HG02943 (cell line): Measurements from ENCODE around the gene MYOM1.
"Not testable (repeated sequence)": the region's sequence is repeated elsewhere in the genome, so short reads cannot be mapped to it uniquely, and the experiment has no call there.

Source experiments
- ATAC-seq: cut with Tn5 transposase; IDR thresholded peaks from one replicate; pipeline ENCODE4 v1.9.1; 2021; ENCODE audit warnings: mild to moderate bottlenecking, low read depth, moderate library complexity; ENCODE audit not compliant: unreplicated experiment

Gene MYOM1

DNA sequence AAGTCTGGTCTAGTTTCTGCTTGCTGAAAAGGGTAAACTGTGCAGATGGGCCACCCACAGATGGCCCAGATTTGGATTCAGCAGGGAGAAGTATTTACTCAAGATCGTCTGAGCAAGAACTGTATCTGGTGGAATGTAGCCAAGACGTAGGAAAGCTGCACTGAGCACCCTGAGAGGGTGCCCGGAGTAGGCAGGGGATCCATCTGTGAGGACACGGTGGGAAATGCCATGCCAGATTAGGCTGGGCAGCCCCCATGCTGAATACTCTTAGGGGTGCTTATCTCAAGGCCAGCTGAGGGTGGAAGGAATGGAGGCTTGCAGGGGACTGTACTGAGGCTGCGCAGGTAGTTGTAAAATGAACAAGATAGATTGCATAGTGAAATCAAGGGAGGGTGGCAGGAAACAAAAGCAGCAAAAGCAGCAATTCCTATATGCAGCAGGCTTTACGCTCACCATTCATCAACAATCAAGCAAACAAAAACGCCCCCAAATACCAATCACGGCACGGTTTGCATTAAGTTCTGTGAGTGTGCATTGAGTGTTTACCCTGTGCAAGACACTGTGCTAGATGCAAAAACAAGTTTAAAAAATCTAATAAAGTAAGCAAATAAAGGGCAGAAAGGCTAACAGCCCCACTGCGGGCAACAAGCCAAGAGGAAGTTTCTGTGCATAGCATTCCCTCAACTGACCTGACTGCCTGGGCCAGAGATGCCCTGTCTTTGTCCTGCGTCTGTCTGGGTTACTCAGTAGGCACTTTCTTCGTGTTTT is 174.7 kb downstream of the MYOM1 start:
- no peak for ATAC-seq

DNA sequence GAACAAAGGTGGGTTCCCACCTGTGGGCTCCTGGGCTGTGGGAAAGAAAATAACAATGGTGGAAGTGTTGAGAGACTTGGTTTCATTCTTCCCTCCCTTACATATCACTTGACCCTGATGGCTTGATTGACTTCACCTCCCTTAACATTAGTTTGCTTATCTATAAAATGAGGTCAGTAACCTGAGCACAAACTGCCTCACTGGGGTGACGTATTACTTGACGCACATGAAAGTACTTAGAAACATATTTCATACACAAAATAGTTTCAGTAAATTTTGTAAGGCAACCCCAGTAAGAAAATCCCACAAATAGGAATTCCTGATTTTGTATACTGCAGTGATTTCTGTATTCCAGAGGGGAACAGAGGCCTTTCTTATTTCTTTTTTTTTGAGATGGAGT is 177.4 kb downstream of the MYOM1 start:
- no peak for ATAC-seq

DNA sequence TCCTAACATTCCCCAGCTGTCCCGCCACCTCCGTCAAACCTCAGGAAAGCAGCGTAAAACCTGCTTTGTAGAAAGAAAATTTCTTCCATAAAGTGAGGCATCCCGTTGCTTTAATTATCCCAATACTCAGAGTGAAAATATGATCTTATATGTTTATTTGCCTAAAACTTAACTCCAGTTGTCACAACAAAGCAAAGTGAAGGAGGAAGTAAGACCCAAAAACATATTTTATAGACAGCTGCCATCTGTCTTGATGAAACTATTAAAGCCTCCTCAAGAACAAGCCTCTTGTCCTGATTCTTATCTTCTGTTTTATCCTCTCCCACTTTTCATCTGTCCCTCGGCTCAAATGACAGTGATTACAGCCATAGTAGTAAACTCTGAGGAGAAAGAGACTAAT is 177.9 kb downstream of the MYOM1 start:
- no peak for ATAC-seq

DNA sequence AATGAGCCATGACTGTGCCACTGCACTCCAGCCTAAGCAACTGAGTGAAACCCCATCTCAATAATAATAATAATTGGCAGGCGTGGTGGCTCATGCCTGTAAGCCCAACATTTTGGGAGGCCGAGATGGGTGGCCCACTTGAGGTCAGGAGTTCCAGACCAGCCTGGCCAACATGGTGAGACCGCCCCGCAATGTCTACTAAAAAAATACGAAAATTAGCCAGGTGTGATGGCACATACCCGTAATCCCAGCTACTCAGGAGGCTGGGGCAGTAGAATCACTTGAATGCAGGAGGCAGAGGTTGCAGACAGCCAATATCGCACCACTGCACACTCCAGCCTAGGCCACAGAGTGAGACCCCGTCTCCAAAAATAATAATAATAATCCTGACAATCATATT is 178.9 kb downstream of the MYOM1 start:
- ATAC-seq: no peak

DNA sequence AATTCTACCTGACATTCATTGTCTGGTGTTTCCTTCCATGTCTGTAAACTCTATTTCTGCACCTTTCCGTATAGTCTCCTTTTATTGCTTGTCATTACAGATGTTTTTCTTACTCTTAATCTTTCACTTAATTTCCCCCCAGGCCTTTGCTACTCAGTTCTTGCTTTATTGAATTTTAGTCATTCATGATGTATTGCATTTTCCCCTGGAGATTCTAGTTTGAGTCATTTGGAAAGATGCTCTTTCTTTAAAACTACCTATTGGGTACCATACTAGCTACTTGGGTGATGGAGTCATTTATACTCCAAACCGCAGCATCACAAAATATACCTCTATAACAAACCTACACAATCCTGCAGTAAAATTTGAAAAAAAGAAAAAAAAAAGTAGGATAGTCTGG is 179.6 kb downstream of the MYOM1 start:
- ATAC-seq: no peak

DNA sequence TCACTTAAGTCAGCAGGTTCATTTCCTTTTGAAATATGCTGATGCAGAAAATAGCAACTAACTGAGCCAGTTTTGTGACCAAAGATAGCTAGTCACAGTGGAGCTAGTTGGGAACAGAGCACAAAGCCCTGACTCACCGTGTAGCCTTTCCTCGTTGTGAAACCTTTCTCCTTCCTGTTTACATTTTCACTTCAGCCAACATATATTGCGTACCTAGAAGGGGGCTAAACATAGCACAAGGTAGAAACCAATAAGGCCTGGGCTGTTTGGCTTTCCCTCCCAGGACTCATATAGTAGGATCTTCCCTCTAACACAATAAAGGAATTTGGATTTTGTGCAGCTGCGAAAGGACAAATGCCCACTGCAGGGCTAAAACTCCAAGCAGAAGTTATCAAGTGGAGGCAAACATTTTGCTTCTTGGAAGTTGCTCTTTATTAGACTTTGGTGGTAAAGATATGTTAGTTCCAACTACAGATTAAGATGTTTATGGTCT is 182.3 kb downstream of the MYOM1 start:
- ATAC-seq: peak; percentile 94

DNA sequence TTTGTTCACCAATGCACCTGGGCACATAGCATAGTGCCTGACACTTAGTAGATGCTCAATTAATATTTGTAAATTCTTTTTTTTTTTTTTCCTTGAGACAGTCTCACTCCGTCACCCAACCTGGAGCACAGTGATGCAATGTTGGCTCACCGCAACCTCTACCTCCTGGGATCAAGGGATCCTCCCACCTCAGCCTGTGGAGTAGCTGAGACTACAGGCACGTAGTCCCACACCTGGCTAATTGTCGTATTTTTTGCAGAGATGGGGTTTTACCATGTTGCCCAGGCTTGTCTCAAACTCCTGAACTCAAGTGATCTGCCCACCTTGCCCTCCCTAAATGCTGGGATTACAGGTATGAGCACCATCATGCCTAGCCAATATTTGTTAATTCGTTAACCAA is 183.7 kb downstream of the MYOM1 start:
- ATAC-seq: no peak

DNA sequence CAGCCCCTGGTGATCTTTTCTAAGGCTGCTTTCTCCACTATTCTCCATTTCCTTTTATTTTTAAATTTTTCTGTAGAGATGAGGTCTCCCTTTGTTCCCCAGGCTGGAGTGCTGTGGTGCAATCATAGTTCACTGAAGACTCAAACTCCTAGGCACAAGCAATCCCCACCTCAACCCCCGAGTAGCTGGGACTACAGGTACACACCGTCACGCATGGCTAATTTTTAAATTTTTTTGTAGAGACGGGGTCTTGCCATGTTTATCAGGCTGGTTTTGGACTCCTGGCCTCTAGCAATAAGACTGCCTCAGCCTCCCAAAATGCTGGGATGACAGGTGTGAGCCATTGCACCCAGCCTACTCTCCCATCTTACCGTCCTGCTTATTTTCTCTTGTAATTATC is 184.1 kb downstream of the MYOM1 start:
- ATAC-seq: no peak

DNA sequence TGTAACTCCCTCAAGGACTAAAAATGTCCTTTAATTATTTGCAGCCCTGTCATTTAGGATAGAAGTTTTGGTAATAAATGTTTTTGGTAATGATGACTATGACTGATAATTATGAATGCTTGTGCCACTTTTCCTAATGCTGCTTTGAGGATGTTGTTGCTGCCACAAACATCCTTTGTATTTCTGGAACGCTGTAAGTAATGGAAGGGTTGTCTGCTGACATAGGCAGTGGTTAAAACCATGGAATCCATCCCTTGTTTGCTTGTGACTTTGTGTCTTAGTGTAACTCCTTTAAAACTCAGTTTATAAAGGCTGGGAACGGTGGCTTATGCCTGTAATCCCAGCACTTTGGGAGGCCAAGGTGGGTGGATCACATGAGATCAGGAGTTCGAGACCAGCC is 187.0 kb downstream of the MYOM1 start:
- ATAC-seq: no peak

DNA sequence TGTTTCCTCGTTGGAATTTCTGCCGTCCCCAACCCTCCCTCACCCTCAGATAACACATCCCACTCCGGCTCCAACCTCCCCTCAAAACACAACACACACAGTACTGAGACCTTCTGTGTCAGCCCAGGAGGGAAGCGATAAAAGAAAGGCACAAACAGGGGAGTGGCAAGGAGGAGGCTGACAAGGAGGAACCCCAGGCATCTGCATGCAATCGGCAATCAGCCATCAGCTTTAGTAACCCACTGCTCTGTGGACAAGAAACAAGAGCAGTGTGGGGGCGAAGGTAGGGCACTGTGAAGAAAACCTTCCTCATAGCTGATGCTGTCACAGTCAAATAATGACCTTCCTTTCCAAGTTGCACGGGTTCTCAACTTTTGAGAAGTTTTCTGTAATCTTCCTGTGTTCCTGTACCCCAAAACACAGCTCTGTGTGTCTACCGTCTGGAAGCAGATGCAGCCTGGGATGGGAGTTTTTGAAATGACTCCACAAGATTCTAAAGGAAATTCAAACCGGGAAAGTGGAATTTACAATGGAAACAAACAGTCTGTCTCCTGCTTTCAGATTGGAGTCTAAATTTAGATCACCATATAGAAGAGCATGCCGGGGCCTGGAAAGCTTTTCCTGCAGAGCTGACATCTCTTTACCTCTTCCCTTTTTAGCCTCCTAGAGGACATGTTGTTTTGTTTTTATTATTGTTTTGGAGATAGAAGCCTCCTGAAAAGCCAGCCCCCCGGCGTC is 190.4 kb downstream of the MYOM1 start:
- no peak for ATAC-seq

DNA sequence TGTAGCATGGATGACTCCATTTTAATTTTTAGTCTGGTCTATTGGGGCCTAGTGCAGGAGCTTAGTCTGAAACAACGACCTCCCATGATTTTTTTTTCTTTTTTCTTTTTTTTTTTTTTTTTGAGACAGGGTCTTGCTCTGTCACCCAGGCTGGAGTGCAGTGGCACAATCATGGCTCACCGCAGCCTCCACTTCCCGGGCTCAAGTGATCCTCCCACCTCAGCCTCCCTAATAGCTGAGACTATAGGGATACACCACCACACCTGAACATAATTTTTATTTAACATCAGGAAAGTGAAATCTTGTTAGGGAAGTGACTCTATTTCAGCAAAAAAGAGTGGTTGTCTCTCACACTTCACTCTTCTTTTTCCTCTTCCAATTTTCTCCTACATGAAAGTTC is 191.7 kb downstream of the MYOM1 start:
- ATAC-seq: not testable (repeated sequence)

DNA sequence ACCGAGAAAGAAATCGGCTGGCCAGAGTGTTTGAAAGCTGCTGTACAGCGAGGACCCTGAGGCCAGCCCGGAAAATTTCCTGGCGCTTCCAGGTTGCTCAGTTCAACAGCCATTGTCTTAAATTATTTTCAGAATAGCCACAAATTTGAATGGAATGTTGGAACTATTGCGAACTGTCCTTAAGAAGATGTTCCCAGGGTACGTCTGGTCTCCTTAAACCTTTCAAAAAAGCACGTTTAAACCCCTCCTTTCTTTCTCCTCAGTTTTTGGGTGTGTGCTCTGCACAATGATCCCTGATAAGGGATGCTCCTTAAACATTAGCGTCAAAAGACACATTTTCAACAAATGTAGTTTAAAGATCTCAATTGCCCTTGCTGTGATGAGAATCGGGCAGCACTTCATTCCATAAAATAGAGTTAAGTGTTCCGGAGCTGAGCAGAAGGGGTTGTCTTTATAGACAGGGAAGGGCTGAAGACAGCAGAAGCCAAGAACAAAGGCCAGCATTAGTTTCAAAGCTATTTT is 192.3 kb downstream of the MYOM1 start:
- ATAC-seq: no peak

DNA sequence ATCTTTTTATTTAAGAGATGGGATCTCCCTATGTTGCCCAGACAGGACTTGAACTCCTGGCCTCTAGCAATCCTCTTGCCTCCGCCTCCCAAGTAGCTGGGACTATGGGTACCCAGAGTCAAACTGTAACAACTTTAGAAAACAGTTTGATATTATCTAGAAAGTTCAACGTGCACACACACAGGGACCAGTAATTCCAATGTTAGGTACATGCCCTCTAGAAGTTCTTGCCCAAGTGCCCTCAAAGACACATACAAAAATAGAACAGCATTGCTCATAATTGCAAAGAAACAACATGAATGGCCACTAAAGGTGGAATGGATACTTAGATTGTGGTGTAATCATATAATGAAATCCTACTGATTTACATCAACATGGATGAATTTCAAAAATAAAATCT is 194.2 kb downstream of the MYOM1 start:
- no peak for ATAC-seq

DNA sequence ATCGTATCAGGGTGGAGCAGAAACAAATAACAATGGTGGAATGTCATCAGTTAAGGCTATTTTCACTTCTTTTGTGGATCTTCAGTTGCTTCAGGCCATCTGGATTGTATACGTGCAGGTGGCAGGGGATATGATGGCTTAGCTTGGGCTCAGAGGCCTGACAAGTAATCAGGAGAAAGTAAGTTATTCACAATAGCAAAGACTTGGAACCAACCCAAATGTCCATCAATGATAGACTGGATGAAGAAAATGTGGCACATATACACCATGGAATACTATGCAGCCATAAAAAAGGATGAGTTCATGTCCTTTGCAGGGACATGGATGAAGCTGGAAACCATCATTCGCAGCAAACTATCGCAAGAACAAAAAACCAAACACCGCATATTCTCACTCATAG is 196.2 kb downstream of the MYOM1 start:
- not testable (repeated sequence) for ATAC-seq
